Ishikawa (cell line): ENCODE data around the gene RTF1.

Source experiments
- EP300 ChIP-seq: IDR thresholded peaks from 2 replicates; pipeline ENCODE4 v1.6.1; 2012; ENCODE audit warnings: borderline replicate concordance
- MAX ChIP-seq: IDR thresholded peaks from 2 replicates; pipeline ENCODE4 v1.6.1; 2012
- RAD21 ChIP-seq: IDR thresholded peaks from 2 replicates; pipeline ENCODE4 v1.6.1; 2012; ENCODE audit warnings: low read depth
- REST ChIP-seq: IDR thresholded peaks from 2 replicates; pipeline ENCODE4 v1.6.1; 2012; ENCODE audit warnings: low read depth, mild to moderate bottlenecking
- USF1 ChIP-seq: IDR thresholded peaks from 2 replicates; pipeline ENCODE4 v1.6.1; 2012
- YY1 ChIP-seq: IDR thresholded peaks from 2 replicates; pipeline ENCODE4 v1.6.1; 2012; ENCODE audit warnings: low read depth

- no peak for TF ChIP-seq RAD21
- TF ChIP-seq REST = no peak
- no peak for TF ChIP-seq MAX
- no peak for TF ChIP-seq YY1
- no peak for TF ChIP-seq USF1
- TF ChIP-seq EP300 = no peak
Measured at GRCh38 chr15:41435037-41435786, 18.3 kb downstream of the RTF1 start.
